ENCODE data around the gene GJB3.
"Not testable (repeated sequence)": the region's sequence is repeated elsewhere in the genome, so short reads cannot be mapped to it uniquely, and the experiment has no call there.

GJB3 gene

DNA sequence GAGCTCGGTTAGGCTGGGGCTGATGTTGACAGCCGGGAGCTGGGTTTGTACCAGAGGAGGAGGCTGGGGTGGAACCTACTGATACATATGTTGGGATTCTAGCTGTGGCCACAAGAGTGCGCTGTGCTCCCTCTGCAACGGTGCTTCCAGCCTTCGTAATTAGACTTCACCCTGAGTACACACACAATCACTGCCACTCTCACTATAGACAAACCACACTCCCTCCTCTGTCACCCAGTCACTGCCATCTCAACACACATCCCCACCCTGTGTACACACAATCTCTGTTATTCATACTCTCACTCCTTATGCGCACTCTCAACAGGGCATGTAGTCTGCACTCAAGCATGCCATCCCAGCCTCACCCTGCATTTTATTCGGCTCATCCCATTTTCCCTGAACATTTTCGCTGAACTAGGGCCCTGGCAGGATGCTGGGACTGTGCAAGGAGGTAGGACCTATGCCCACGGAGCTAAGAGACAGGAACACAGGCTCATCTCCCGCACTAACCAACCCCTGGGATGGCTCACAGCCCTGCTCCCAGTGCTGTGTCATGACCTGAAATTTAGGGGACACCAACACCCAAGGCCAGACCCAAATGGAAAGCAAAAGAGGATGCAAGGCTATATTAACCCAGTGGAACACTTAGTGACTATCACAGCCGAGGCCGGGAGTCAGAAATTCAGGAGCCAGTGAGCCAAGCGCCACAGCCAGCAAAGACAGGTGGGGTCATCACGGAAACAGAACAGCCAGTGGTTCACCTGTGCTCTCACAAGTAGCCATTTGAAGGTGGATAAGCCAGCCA, 5.7 kb downstream of the GJB3 start:
- peak; percentile 39 to 49 for DNase-seq (ENCODE audit: low read depth in 2 of 2)

DNA sequence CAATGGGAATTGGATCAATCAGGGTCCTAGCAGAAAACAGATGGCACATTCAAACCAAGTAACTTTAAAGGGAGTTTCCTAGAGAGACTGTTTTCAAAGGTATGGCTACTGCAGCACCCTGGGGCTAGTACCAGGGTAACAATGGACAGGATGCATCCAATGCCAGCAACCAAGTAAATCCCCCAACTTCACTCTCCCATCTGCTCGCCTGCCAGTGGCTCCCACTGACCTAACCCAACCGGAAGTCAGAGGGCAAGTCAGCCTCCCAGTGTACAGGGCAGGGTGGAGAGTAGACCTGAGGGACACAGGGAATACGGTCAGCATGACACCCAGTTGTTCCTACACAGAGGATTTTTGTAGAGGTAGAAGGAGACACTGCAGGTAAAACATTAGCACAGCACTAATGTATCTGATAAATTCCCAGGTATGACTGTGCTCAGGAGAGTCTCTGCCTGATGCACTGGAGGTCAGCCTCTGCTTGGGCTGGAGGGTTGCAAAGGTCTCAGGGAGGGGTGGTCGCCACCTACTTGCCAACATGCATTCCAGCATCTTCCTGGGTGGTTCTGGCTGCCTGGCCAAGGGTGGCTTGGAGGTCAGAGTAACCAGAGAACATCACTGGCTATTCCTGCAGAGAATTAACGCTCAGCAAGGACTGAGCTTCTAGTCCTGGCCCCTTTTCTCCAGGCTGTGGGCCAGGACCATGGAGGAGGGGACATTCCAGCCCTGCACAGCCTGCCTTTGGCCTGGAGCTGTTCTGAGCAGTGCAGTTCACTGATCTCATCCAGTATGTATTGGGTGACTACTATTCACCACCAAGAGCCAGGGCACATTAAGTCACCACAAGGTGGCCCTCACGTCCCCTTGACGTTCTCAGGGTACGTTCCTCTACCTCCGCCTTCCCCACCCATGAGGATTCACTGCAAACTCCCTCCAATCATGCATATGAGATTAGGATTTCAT, 6.7 kb downstream of the GJB3 start:
- no peak for DNase-seq (ENCODE audit: low read depth in 2 of 2)

DNA sequence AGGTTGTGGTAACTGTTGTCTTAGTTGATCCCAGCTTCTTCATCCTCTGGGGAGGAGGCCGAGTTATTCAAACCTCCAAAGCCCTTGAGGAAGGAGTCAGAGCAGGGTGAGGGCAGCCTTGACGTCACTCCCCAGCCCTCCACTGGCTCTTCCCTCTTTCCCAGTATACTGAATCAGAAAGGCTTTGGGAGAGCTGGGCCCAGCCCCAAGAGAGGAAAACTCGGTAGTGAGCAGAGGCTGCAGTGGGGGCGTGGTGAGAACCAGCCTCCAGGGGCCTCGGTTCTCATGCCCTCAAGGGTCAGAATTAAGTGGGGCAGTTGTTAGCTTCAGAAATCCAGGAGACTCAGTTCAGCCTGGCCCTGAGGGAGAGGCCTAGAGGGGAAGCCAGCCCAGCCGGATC, 10.0 kb downstream of the GJB3 start:
- DNase-seq (ENCODE audit: low read depth in 2 of 2): no peak

DNA sequence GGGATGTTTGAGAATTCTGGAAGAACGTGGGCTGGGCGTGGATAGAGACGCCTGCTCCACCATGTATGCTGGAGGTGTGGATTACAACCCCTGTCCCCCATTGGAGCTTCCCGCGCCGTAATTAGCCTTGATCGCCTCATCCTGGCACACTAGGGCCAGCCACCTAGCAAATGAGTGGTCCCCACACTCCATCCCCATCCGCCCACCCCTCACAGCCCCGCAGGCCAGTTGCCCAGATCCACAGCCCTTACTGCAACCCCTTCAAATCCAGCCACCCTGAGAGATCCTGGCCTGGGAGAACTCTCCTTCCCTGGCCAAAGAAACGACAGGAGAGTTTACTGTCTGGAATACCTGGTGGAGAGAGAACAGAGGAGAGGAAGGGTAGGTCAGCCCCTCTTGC, 11.4 kb downstream of the GJB3 start:
- DNase-seq (ENCODE audit: low read depth in 2 of 2): no peak

DNA sequence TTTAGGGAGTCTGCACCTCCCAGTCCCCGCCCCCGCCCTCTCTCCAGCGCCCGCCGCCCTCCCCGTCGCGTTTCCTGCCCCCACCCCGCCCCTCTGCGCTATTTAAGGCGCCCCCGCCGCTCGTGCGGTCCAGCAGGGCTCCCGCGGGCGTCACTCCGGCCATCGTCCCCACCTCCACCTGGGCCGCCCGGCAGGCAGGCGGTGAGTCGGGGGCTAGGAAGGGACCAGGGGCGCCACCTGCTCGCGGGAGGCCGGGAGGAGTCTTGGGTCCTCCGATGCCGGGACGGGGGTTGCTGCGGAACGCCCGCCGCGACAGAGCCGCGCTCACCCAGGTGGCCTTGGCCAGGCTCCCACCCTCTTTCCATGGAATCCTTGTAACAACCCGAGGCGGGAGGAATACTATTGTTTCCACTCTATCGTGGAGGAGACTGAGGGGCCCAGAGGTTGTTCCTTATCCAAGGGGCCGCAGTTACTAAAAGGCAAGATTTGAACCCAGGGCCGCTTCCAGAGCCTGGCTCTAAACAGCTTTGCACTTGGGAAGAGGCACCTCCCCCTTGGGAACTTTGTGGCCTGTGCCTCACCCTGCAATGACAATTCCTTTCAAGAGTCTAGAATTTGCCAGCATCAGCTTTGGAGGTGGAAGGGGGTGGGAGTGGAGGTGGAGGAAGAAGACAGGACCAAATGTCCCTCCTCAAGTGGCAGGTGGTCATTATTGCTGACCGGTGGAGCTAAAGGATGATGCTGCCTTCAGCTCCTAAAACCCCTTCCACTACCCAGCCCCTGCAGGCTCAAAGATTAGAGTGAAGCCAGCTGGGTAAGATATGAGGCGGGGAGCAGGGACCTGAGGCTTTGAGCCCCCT, 12.1 kb downstream of the GJB3 start, which contains the start of gene GJA4:
Gene GJA4, plus strand, starts transcription at position 132 of the 860 bp plus-strand sequence. CDS start 1,215 bp downstream, outside the sequence.
- no peak for DNase-seq (ENCODE audit: low read depth in 2 of 2)

DNA sequence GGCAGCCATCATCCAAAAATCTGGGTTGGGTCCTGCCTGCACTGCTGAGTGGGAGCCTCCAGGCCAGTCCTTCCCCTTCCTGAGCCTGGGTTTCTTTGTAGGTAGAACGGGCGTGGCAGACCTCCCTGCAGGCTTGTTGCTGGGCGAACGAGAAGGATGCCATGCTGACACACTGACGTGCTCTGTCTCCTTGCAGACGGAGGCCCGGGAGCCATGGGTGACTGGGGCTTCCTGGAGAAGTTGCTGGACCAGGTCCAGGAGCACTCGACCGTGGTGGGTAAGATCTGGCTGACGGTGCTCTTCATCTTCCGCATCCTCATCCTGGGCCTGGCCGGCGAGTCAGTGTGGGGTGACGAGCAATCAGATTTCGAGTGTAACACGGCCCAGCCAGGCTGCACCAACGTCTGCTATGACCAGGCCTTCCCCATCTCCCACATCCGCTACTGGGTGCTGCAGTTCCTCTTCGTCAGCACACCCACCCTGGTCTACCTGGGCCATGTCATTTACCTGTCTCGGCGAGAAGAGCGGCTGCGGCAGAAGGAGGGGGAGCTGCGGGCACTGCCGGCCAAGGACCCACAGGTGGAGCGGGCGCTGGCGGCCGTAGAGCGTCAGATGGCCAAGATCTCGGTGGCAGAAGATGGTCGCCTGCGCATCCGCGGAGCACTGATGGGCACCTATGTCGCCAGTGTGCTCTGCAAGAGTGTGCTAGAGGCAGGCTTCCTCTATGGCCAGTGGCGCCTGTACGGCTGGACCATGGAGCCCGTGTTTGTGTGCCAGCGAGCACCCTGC, 13.2 kb downstream of the GJB3 start:
- DNase-seq (ENCODE audit: low read depth in 2 of 2): no peak

DNA sequence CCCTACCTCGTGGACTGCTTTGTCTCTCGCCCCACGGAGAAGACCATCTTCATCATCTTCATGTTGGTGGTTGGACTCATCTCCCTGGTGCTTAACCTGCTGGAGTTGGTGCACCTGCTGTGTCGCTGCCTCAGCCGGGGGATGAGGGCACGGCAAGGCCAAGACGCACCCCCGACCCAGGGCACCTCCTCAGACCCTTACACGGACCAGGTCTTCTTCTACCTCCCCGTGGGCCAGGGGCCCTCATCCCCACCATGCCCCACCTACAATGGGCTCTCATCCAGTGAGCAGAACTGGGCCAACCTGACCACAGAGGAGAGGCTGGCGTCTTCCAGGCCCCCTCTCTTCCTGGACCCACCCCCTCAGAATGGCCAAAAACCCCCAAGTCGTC, 13.8 kb downstream of the GJB3 start:
- no peak for DNase-seq (ENCODE audit: low read depth in 2 of 2)

DNA sequence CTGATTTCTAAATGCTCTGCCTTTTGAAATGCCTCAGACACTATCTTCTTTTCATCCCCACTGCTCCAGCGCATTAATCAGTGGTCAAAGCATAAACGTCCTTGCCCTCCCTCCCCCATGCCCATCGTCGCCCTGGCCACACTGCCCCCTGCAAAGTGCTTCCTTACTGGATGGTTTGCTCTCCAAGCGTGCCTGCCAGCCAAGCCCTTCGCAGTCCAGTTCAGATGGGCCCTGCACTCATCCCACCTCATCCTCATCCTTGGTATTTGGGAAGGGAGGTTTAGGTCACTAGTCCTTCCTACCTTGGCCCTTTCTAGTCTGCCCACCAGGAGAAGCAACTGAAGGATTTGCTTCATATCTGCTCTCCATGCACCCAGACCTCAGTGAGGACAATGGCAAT, 14.9 kb downstream of the GJB3 start:
- no peak for DNase-seq (ENCODE audit: low read depth in 2 of 2)

DNA sequence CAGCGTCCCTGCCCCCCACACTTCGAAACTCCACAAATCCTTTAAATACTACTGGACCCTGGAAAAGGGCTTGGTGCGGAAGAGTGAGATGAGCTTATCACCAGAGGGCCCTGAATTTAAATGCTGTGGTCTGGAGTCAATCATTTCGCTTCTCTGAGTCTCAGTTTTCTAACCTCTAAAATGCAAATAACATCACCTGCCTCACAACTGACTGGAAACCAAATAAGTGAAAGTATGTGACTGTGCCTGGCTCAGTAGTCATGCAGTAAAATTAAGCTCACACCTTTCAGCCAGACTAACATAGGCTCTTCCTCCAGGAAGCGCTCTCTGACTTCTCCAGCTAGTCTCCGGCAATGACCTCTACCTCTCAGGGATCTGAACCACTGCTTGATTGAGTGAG, 16.0 kb downstream of the GJB3 start:
- no peak for DNase-seq (ENCODE audit: low read depth in 2 of 2)

DNA sequence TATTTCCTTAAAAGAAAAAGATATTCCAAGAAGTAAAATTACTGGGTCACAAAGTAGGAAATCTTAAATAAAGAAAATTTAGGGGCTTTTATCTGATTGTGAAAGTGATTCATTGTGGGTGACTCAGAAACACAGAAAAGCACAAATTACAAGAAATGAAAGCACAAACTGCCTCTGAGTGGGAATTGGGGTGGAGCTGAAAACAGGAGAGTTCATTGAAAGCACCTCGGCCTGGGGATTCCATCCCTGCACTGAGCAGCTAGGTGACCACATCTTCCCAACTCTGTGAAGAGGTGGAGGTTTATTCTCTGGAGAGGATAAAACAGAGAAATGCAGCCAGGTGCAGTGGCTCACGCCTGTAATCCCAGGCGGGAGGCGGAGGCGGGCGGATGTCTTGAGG, 19.2 kb downstream of the GJB3 start:
- no peak for DNase-seq (ENCODE audit: low read depth in 2 of 2)

DNA sequence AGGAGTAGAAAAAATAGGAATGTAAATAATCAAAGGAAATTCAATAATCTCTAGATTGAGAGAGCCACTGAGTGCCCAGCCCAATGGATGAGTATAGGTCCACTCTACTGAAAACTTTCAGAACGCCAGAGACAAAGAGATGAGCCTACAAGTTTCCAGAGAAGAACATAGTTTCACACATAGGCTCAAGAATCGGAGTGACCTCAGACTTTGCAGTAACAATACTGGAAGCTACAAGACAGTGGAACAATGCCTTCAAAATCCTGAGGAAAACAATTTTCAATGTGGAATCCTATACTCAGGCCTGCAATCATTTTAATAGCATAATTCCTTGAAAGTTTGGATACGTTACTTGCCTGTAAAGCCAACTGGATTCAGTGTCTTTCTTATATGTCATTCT, 22.8 kb downstream of the GJB3 start:
- DNase-seq (ENCODE audit: low read depth in 2 of 2): no peak

DNA sequence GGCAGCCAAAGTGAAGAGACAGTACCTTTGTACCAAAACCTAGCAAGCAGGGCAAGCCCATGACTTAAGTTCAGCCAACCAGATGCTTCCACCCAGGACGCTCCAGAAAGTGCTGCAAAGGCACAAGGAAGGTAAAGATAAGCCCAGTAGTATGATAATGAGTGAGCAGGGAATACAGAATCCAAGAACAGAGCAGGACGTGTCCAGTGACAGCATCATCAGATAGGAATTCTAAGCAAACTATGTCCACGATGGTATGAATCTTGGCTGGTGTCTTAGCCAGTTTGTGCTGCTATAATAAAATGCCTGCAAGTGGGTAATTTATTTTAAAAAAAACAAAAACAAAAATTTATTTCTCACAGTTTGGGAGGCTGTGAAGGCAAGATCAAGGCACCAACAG, 25.4 kb downstream of the GJB3 start:
- DNase-seq (ENCODE audit: low read depth in 2 of 2): no peak

DNA sequence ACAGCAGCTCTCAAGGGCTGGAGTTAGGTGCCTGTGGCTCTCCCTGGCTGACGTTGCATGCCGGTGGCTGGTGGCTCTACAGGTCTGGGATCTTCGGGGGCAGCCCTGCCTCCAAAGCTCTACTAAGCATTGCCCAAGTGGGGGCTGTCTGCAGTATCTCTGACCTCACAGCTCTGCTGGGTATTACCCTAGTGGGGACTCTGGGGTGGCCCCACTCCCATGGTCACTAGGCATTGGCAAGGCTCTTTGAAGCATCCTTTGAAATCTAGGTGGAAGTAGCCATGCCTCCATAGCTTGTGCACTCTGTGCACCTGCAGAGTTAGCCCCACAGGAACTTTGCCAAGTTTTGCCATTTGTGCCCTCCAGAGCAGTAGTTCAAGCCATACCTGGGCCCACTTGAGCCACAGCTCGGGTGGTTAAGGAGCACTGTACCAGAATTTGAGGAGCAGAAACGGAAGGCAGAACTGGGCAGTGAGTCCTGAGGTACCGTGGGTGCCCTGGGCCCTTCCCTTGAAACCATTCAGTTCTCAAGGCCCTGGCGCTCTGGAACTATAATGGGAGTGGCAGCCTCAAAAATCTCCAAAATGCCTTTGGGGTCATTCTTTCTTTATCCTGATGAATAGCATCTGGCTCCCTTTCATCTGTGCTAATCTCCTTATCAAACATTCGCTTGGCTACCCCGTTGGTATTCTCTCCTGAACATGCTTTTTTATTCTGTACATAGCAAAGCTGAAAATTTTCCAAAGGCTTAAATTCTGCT, 27.2 kb downstream of the GJB3 start:
- DNase-seq (ENCODE audit: low read depth in 2 of 2): no peak

DNA sequence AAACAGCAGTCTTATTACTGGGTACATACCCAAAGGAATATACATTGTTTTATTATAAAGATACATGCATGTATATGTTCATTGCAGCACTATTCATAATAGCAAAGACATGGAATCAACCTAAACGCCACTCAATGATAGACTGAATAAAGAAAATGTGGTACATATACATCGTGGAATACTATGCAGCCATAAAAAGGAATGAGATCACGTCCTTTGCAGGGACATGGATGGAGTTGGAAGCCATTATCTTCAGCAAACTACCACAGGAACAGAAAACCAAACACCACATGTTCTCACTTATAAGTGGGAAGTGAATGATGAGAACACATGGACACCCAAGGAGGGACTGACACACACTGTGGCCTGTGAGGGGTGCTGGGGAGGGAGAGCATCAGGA, 29.8 kb downstream of the GJB3 start:
- DNase-seq (ENCODE audit: low read depth in 2 of 2): not testable (repeated sequence)

DNA sequence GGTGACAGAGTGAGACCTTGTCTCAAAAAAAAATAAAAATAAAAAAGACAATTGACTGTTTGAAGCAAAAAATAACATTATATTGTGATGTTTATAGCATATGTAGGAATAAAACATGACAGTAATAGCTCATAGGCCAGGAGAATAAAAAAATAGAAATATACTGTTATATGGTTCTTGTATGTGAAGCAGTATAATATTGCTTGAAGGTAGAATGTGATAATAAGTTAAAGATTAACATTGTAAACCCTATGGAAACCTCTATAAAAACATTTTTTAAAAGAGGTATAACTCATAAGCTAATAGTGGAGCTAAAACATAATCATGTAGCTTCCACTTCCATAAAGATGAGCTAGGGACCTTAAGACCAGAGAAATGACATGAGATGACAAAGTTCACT, 35.3 kb downstream of the GJB3 start:
- DNase-seq (ENCODE audit: low read depth in 2 of 2): no peak

DNA sequence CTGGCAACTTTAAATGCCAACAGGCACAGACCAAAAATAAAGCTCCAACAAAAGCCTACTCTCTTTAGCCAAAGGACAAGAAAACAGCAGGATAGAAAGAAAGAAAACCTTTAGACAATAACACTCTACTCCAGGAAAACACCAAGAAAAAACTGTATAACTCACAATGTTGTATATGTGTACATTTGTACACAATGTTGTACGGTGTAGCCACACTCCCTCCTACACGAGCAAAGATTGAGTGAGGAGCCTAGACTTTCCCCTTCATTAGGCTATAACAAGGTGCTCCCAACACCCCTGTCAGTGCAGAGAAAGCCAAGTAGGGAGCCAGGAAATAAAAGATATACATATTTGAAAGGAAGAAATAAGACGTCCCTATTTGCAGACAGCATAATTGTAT, 35.8 kb downstream of the GJB3 start:
- no peak for DNase-seq (ENCODE audit: low read depth in 2 of 2)

DNA sequence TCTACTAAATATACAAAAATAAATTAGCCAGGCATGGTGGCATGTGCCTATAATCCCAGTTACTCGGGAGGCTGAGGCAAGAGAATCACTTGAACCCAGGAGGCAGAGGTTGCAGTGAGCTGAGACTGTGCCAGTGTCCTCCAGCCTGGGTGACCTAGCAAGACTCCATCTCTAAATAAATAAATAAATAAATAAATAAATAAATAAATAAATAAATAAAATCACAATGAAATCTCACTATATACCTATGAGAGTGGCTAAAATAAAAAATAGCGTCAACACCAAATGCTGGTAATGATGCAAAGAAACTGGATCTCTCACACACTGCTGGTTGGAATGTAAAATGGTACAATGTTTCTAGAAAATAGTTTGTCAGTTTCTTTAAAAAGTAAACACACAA, 37.8 kb downstream of the GJB3 start:
- DNase-seq (ENCODE audit: low read depth in 2 of 2): not testable (repeated sequence)

DNA sequence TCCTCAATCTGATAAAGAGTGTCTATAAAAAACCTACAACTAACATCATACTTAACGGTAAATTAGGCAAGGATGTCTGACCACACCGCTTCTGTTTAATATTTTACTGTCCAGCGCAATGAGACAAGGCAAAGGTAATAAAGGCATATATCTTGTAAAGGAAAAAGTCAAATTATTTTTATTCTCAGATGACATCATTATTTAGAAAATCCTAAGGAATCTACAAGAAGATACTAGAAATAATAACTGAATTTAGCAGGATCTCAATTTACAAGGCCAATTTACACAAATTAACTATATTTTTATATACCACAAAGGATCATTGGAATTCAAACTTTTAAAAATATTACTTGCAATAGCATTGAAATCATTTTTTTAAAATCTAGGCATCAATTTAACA, 41.2 kb downstream of the GJB3 start:
- DNase-seq (ENCODE audit: low read depth in 2 of 2): no peak

DNA sequence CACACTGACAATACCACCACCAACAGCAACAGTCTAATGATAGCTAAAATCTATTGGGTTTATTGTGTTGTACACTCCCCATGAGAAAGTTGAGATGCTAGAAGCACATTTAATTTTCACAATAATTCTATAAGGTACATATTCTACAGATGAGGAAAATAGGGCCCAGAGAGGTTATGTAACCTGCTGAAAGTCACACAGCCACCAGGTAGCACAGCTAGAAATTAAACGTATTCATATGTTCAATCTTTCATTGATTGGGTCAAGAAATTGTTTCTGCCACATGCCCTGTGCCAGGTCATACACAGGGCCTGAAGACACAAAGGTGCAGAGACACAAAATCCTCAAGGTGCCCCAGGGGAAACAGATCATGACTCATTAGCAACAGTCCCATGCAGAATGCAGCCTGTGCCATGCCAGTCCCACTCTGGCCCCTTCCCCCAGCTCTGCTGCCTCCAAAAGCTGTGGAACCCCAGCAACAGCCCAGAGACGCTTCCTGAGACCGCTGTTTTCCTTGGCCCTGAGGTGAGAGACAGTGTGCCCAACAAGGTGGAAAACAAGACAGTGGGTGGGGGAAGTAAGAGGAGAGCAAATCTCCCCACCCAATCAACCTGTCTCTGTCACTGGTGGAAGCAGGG, 43.9 kb downstream of the GJB3 start:
- DNase-seq (ENCODE audit: low read depth in 2 of 2): no peak
